K562 (cell line): ENCODE measurements around the gene LMNTD2. TPM values are rescaled to one million over a fixed set of nuclear protein-coding genes. Genes with fewer than 3 reads are reported as not detected.

ENCODE experiments used
- CBFB ChIP-seq: sonication (generic); formaldehyde crosslinking; IDR thresholded peaks from 2 replicates; pipeline ENCODE4 v1.4.0; 2020; ENCODE audit warnings: mild to moderate bottlenecking, missing genetic modification reagents
- ESRRA ChIP-seq: fragments of 450-650 bp; IDR thresholded peaks from 2 replicates; pipeline ENCODE4 v1.6.1; 2014; ENCODE audit warnings: low read depth, mild to moderate bottlenecking, moderate library complexity, borderline replicate concordance
- HBP1 ChIP-seq: fragments of 450-650 bp; formaldehyde crosslinking; IDR thresholded peaks from 2 replicates; pipeline ENCODE4 v1.4.0; 2022; ENCODE audit warnings: missing genetic modification characterization
- HDAC8 ChIP-seq: fragments of 450-650 bp; IDR thresholded peaks from 2 replicates; pipeline ENCODE4 v1.6.1; 2016; ENCODE audit warnings: mild to moderate bottlenecking, missing genetic modification characterization, moderate library complexity, missing compliant biosample characterization
- HMG20B ChIP-seq: fragments of 250-450 bp; sonication (Bioruptor Pico); IDR thresholded peaks from 2 replicates; pipeline ENCODE4 v1.5.0; 2021; ENCODE audit warnings: mild to moderate bottlenecking
- HOXB6 ChIP-seq: fragments of 250-450 bp; sonication (Bioruptor Pico); IDR thresholded peaks from 2 replicates; pipeline ENCODE4 v1.5.1; 2022; ENCODE audit warnings: mild to moderate bottlenecking, borderline replicate concordance
- KLF6 ChIP-seq: fragments of 250-450 bp; sonication (Bioruptor Pico); IDR thresholded peaks from 2 replicates; pipeline ENCODE4 v1.4.0; 2020; ENCODE audit warnings: mild to moderate bottlenecking, moderate library complexity, borderline replicate concordance
- PHTF2 ChIP-seq: fragments of 250-450 bp; sonication (Bioruptor Pico); IDR thresholded peaks from 2 replicates; pipeline ENCODE4 v1.5.0; 2021; ENCODE audit warnings: mild to moderate bottlenecking
- PRPF4 ChIP-seq: fragments of 200-400 bp; formaldehyde crosslinking; IDR thresholded peaks from one replicate; pipeline ENCODE4 v1.6.1; 2017; ENCODE audit warnings: low read length, low read depth, mild to moderate bottlenecking; ENCODE audit not compliant: insufficient read depth, poor library complexity, severe bottlenecking
- RREB1 ChIP-seq: fragments of 250-450 bp; sonication (Bioruptor Pico); IDR thresholded peaks from 2 replicates; pipeline ENCODE4 v1.4.0; 2020
- THAP12 ChIP-seq: fragments of 250-450 bp; sonication (Bioruptor Pico); IDR thresholded peaks from 2 replicates; pipeline ENCODE4 v1.9.0; 2021; ENCODE audit warnings: mild to moderate bottlenecking, inconsistent platforms
- ZNF324 ChIP-seq: fragments of 250-450 bp; sonication (Bioruptor Pico); IDR thresholded peaks from 2 replicates; pipeline ENCODE4 v1.4.0; 2020; ENCODE audit warnings: mild to moderate bottlenecking
- polyA plus RNA-seq, 8 experiments: library from polyadenylated mRNA; depleted of rRNA in 4 of 8; stranded (reverse) in 5 of 8; unstranded in 3 of 8; fragments of >200 nt; fragmentation: Nextera tagmentation in 2 of 8; fragmentation: Illumina TruSeq in 1 of 8; extraction: Ambion mirVana in 2 of 8; extraction: Trizol in 1 of 8; gene quantifications; 2 replicates each; pipeline versions ENCODE4 v1.2.1 to v1.2.3, GENCODE V29; 2011 to 2014; ENCODE audit warnings: inconsistent platforms in 1 of 8, missing spikeins in 1 of 8
- total RNA-seq, 7 experiments: library from RNA; depleted of rRNA in 6 of 7; stranded (reverse); fragments of >200 nt in 6 of 7; fragmentation: Illumina TruSeq in 2 of 7; extraction: Trizol in 2 of 7; gene quantifications; 2 replicates each; pipeline versions ENCODE4 v1.2.1 to v1.2.3, GENCODE V29; 2011 to 2021; ENCODE audit warnings: low replicate concordance in 1 of 7

LMNTD2 gene
- total and polyA plus RNA-seq, 9 of the 15 experiments (the other 6 are each of a cell fraction or from before 2014, with no cell fraction given), result 0.48 to 4.2 (median 1.5) TPM; not detected in 3

GRCh38 chr11:560305-561147 is at the start of gene LMNTD2, which contains the start of gene RASSF7 (continued):
- no peak; the same call in 1 of the 2 replicates for TF ChIP-seq KLF6
- no peak for TF ChIP-seq HOXB6
- TF ChIP-seq PRPF4, result peak; percentile 40
- peak; percentile 16; the same call in 1 of the 2 replicates for TF ChIP-seq THAP12 (CRISPR knock-in tag)
- TF ChIP-seq HBP1 (CRISPR knock-in tag), result no peak
- TF ChIP-seq ZNF324 (CRISPR knock-in tag), result no peak
- TF ChIP-seq CBFB (CRISPR knock-in tag), result no peak; the same call in 1 of the 2 replicates
- no peak for TF ChIP-seq PHTF2 (CRISPR knock-in tag)
- no peak for TF ChIP-seq HMG20B (CRISPR knock-in tag)
- no peak for TF ChIP-seq HDAC8
- TF ChIP-seq RREB1 (CRISPR knock-in tag), result peak; percentile 57; the same call in 1 of the 2 replicates
- TF ChIP-seq ESRRA, result peak; percentile 75; the same call in 1 of the 2 replicates
